Heart left ventricle (tissue), 16 donors: ENCODE results near the gene LAMA5. TPM values are rescaled to one million over a fixed set of nuclear protein-coding genes. Genes with fewer than 3 reads are reported as not detected.

ENCODE experiments used
- ATAC-seq, 4 donors: fragments of 200-7000 bp; cut with Tn5 transposase; one replicate each; pipeline ENCODE4 v1.9.1; 2020 to 2022; ENCODE audit warnings: moderate library complexity in 4 of 4, mild to moderate bottlenecking in 3 of 4, moderate number of reproducible peaks in 1 of 4
- DNase-seq, 5 donors: peaks; one replicate each; pipeline ENCODE4 v3.0.0-alpha.2; 2020
- H3K27ac ChIP-seq, 12 donors: fragments of 200-600 bp; sonication (generic) in 4 of 12; one replicate each; pipeline versions ENCODE4 v1.5.0 to v1.8.0; 2016 to 2022; ENCODE audit warnings: mild to moderate bottlenecking in 2 of 12
- H3K27me3 ChIP-seq, 9 donors: fragments of 200-600 bp; sonication (generic) in 2 of 9; one replicate each; pipeline versions ENCODE4 v1.5.1 to v1.8.0; 2016 to 2022; ENCODE audit warnings: mild to moderate bottlenecking in 3 of 9
- H3K36me3 ChIP-seq, 9 donors: fragments of 200-600 bp; sonication (generic) in 2 of 9; one replicate each; pipeline versions ENCODE4 v1.5.0 to v1.8.0; 2018 to 2022; ENCODE audit warnings: mild to moderate bottlenecking in 2 of 9
- H3K4me1 ChIP-seq, 12 donors: fragments of 200-600 bp; sonication (generic) in 4 of 12; one replicate each; pipeline versions ENCODE4 v1.5.0 to v1.8.0; 2016 to 2022; ENCODE audit warnings: mild to moderate bottlenecking in 3 of 12
- H3K4me3 ChIP-seq, 12 donors: fragments of 200-600 bp; sonication (generic) in 4 of 12; one replicate each; pipeline versions ENCODE4 v1.5.0 to v1.8.0; 2017 to 2022; ENCODE audit warnings: mild to moderate bottlenecking in 9 of 12, moderate library complexity in 4 of 12
- H3K9me3 ChIP-seq, 12 donors: fragments of 200-600 bp; sonication (generic) in 4 of 12; one replicate each; pipeline versions ENCODE4 v1.5.0 to v1.8.0; 2016 to 2022; ENCODE audit warnings: mild to moderate bottlenecking in 1 of 12
- POLR2A ChIP-seq, 2 donors: fragments of 450-650 bp; IDR thresholded peaks; one replicate each; pipeline ENCODE4 v1.6.1; 2017; ENCODE audit warnings: antibody characterized with exemption in 2 of 2, mild to moderate bottlenecking in 2 of 2, moderate library complexity in 2 of 2
- WGBS, 4 donors: extraction: QIAGEN DNeasy Blood & Tissue Kit in 2 of 4; methylation state at CpG; one replicate each; pipeline versions ENCODE4 v1.1.5 to v1.1.7; 2013 to 2018; 5-methylcytosine and 5-hydroxymethylcytosine counted together
- intact Hi-C, 10 donors: fragments of 100-400 bp; cut with DNase I; formaldehyde crosslinking; loops; one replicate each; pipeline versions ENCODE4 v1.11.1 to v1.14.2; 2022
- polyA plus RNA-seq, 2 donors: library from polyadenylated mRNA; stranded (reverse); fragments of 200-250 nt; gene quantifications; one replicate each; pipeline ENCODE4 v1.2.3, GENCODE V29; 2013
- total RNA-seq, 9 donors: library from RNA; depleted of rRNA in 2 of 9; stranded (reverse); fragments of >200 nt in 2 of 9; fragmentation: NEBNext Ultra II Directional in 3 of 9; extraction: Animal tissue kit (Norgen Biotek cat#: 25700) in 3 of 9; gene quantifications; one replicate each; pipeline versions ENCODE4 v1.1.0 to v1.2.4, GENCODE V29; 2016 to 2023
- TF ChIP-seq, protein P1 (sequence below), 12 donors: fragments of 200-600 bp; sonication (generic) in 4 of 12; IDR thresholded peaks; one replicate each; pipeline versions ENCODE4 v1.5.0 to v1.8.0; 2018 to 2022; ENCODE audit warnings: antibody characterized with exemption in 12 of 12, mild to moderate bottlenecking in 5 of 12
- donor health status: ischemic (EF 13 %, LVEDD 7.1; RV severe dilation, severe dysfunction).
- donor health status: healthy with polysubstance abuse.
- donor health status: DM: no; HTN: yes; CAD: no.
- donor health status: DM: no; HTN: no; CAD: no.
- donor health status: ischemic (EF 25% LVEDD 6.9; RV normal size, moderate dysfunction).
- donor health status: ischemic (EF 25% LVEDD 5.7; RV mildly dilated, moderate dysfunction).
- donor health status: healthy.
- donor health status: DM: yes; HTN: yes; CAD: no.
- donor health status: ischemic (EF 35%, LVEDD 5.7; RV mildly dilated, moderate dysfunction).
- donor health status: nonischemic (EF 11% LVEDD 7.7; RV severe dilation, severe dysfunction).
- donor health status: DM: yes; HTN: yes; CAD: no.
- donor health status: PGD.
- donor health status: ischemic (EF 29% LVEDD 5.4; RV normal size, mild dysfunction).
- donor health status: nonischemic (EF 23%, LVEDD 6.1; RV moderate dilation, normal function).

LAMA5 gene
- total and polyA plus RNA-seq, 11 donors: 57.4 to 128 (median 73.6) TPM

DNA sequence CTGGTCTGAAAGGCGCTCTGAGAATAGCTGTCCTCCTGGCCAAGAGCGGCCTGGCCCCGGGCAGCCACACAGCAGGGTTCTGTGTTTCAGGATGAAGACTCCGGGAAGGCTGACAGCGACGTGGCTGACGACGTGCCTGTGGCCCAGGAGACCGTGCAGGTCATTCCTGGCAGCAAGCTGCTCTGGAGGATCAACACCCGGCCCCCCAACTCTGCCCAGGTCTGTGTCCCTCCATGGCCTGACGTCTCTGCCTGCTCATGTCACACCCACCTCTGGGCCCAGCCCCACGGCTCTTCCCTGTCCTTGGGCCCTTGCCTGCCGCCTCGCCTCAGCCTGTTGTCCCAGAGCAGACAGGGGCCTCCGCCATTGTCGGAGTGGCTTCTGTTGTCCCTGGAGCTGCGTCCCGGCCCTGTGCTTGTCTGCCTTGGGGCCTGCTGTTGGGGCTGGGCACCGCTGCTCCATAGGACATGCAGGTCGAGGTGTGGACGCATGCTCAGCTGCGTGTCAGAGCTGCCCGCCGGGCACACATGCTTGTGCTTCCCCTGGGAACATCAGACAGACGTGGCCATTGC is 80.5 kb downstream of the LAMA5 start:
- peak; percentile 52 to 66 (median 62) for ATAC-seq

DNA sequence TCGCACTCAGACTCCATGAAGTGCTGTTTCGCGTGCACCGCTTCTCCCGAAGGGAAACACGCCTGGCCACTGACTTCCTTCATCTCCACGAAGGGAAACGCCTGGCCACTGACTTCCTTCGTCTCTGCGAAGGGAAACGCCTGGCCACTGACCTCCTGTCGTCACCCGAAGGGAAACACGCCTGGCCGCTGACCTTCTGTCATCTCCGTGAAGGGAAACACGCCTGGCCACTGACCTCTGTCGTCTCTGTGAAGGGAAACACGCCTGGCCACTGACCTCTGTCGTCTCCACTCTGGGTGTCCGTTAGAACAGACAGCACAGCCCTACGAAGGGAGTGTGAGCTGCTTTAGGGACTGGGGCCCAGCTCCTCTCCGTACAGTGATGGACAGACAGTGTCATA is 81.4 kb downstream of the LAMA5 start:
- no peak for TF ChIP-seq POLR2A (IDR thresholded peaks at IDR 0.05)
- TF ChIP-seq, protein P1, sequence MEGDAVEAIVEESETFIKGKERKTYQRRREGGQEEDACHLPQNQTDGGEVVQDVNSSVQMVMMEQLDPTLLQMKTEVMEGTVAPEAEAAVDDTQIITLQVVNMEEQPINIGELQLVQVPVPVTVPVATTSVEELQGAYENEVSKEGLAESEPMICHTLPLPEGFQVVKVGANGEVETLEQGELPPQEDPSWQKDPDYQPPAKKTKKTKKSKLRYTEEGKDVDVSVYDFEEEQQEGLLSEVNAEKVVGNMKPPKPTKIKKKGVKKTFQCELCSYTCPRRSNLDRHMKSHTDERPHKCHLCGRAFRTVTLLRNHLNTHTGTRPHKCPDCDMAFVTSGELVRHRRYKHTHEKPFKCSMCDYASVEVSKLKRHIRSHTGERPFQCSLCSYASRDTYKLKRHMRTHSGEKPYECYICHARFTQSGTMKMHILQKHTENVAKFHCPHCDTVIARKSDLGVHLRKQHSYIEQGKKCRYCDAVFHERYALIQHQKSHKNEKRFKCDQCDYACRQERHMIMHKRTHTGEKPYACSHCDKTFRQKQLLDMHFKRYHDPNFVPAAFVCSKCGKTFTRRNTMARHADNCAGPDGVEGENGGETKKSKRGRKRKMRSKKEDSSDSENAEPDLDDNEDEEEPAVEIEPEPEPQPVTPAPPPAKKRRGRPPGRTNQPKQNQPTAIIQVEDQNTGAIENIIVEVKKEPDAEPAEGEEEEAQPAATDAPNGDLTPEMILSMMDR (IDR thresholded peaks at IDR 0.05): no peak

More for the DNA sequence above, 80.5 kb downstream of the LAMA5 start:
- H3K4me3 ChIP-seq: no peak overlapping the region
- H3K27ac ChIP-seq: peak overlapping the region; percentile 50 to 85 (median 76)
- TF ChIP-seq, protein P1 (IDR thresholded peaks at IDR 0.05): no peak
- TF ChIP-seq POLR2A (IDR thresholded peaks at IDR 0.05): no peak
- intact Hi-C loops: loop anchor here in 3 of 10 donors (5.0 to 10.0 kb wide), 3 partner anchors 49 to 262 kb away; partner anchors contain the start of genes MTG2 (in 1 of the 3) and OSBPL2 (in 1 of the 3)
- WGBS, 4 donors: 49 to 56% (median 54%) methylated on average over 16 to 25 of the region's 25 CpGs
- H3K27me3 ChIP-seq: no peaks in the 10 kb centered on the region
- peak in 3 of 5 donors; percentile 65 to 77 (median 73) for DNase-seq
- peaks cover 0 to 91% (median 75%) of the 10 kb centered on the region in 9 donors for H3K36me3 ChIP-seq
- no peaks in the 10 kb centered on the region for H3K9me3 ChIP-seq
- peaks cover 0 to 48% (median 33%) of the 10 kb centered on the region in 12 donors for H3K4me1 ChIP-seq

DNA sequence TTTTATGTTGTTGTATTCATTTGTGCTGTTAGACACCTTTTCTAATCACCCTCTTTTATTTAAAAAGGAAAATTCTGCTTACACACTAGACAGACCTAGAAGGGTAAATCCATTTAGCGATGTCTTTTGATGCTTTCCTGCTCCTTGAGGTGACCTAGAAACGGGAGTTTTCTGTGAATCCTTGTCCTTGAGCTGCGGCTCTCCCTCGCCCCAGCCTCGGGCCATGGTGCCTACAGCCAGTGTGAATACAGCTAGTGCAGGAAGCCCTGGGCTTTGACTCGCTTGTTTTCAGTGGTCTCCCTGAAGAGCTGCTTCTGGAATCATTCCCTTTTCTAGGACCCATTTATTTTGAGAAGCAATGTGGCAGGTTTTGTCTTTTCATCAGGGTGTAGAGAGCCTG is 82.0 kb downstream of the LAMA5 start:
- peaks cover 0 to 91% (median 75%) of the 10 kb centered on the region in 9 donors for H3K36me3 ChIP-seq
- H3K27me3 ChIP-seq: no peaks in the 10 kb centered on the region
- H3K9me3 ChIP-seq: no peaks in the 10 kb centered on the region
- intact Hi-C loops: loop anchor here in 3 of 10 donors (5.0 to 10.0 kb wide), 3 partner anchors 48 to 260 kb away; partner anchors contain the start of genes MTG2 (in 1 of the 3) and OSBPL2 (in 1 of the 3)
- DNase-seq (no peak), ATAC-seq (no peak)
- no peak for TF ChIP-seq POLR2A (IDR thresholded peaks at IDR 0.05)
- TF ChIP-seq, protein P1 (IDR thresholded peaks at IDR 0.05): no peak
- peak overlapping the region in 8 of 12 donors; percentile 50 to 85 (median 78) for H3K27ac ChIP-seq
- peaks cover 0 to 48% (median 33%) of the 10 kb centered on the region in 12 donors for H3K4me1 ChIP-seq
- no peak overlapping the region for H3K4me3 ChIP-seq
- WGBS, 4 donors: 70 to 76% (median 76%) methylated on average over 6 of the region's 6 CpGs

More for the DNA sequence above, 81.4 kb downstream of the LAMA5 start:
- peak in 3 of 4 donors; percentile 16 to 77 (median 35) for ATAC-seq
- Histone ChIP-seq H3K27me3 (no peaks in the 10 kb centered on the region), H3K4me1 (peaks cover 0 to 48% (median 33%) of the 10 kb centered on the region in 12 donors), H3K9me3 (no peaks in the 10 kb centered on the region), H3K36me3 (peaks cover 0 to 91% (median 75%) of the 10 kb centered on the region in 9 donors), H3K4me3 (no peak overlapping the region), H3K27ac (peak overlapping the region in 11 of 12 donors; percentile 50 to 85 (median 79))
- intact Hi-C loops: loop anchor here in 3 of 10 donors (5.0 to 10.0 kb wide), 3 partner anchors 48 to 261 kb away; partner anchors contain the start of genes MTG2 (in 1 of the 3) and OSBPL2 (in 1 of the 3)
- DNase-seq: peak in 4 of 5 donors; percentile 46 to 76 (median 66)
- WGBS, 4 donors: 56 to 73% (median 63%) methylated on average over 22 to 23 of the region's 23 CpGs

- peak overlapping the region in 6 of 12 donors; percentile 59 to 85 (median 78) for H3K27ac ChIP-seq
- peaks cover 0 to 48% (median 33%) of the 10 kb centered on the region in 12 donors for H3K4me1 ChIP-seq
- ATAC-seq (no peak), DNase-seq (no peak)
- H3K36me3 ChIP-seq: peaks cover 0 to 91% (median 75%) of the 10 kb centered on the region in 9 donors
- TF ChIP-seq, protein P1 (IDR thresholded peaks at IDR 0.05): no peak
- no peak for TF ChIP-seq POLR2A (IDR thresholded peaks at IDR 0.05)
- WGBS, 4 donors: 92 to 97% (median 94%) methylated on average over 6 of the region's 6 CpGs
- no peaks in the 10 kb centered on the region for H3K27me3 ChIP-seq
- intact Hi-C loops: loop anchor here in 3 of 10 donors (5.0 to 10.0 kb wide), 4 partner anchors 37 to 260 kb away; partner anchors contain the start of genes MTG2 (in 1 of the 3), PSMA7 (in 1 of the 3) and SS18L1 (in 1 of the 3)
- no peaks in the 10 kb centered on the region for H3K9me3 ChIP-seq
- no peak overlapping the region for H3K4me3 ChIP-seq
Observed at GRCh38 chr20:62284448-62284847, 82.7 kb downstream of the LAMA5 start.
